ENCODE data around the gene MIX23. TPM values are rescaled to one million over a fixed set of nuclear protein-coding genes. Genes with fewer than 3 reads are reported as not detected.

The MIX23 gene
- total and polyA plus RNA-seq, 10 of the 15 experiments (the other 5 are each of a cell fraction or from before 2014, with no cell fraction given): 30.0 to 176 (median 62.4) TPM

DNA sequence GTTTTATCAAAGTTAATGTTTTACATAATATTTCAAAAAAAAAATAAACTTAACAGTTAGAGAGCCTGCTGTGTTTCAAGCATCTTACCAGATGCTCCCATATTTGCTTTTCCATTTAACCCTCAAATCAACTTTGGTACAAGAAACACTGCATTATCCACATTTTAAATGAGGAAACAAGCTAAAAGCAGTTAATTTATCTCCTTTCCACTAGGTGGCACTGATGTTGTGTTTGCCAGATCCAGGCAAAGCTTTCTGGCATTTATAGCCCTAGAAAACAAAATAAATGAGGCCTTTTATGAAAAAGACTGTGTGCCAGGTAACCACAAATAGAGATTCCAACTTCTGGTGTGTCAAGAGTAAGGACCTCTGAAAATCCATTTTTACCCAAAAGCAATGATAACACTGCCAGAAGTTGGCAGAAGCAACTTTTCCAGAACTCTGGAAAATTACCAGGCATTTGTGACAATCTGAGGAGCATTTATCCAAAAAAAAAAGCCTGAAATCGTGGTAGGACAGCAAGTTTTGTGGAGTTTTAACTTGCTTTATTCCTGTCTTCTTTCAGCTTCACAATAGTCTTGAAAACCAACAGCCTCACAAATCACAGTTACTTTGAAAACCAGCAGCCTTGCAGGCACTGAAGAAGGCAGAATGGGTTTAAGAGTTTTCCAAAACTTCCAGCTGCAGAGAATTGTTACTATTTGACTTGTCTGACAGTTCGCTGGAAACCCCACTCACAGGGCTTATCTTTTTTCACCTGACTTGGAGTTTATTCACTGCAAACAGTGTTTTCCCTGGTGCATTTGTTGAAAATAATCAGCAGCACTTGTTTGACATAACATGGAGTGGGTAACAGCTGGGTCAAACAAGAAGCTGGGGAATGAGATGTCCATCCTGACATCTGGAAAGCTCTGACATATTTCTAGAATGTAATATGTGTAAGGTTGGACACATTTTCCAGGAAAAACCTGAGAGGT lies 10.1 kb upstream of the MIX23 start (continued):
- TF ChIP-seq SRF (IDR thresholded peaks at IDR 0.05; ENCODE audit: low read depth in 2 of 2, low read length in 2 of 2) (no peak), RCOR1 (conservative IDR thresholded peaks at IDR 0.05; ENCODE audit: low read depth, low read length) (no peak), BRCA1 (IDR thresholded peaks at IDR 0.05; ENCODE audit: low read depth, low read length) (no peak), IKZF2 (IDR thresholded peaks at IDR 0.05) (peak; percentile 34 to 65; a peak in 2 of 4 replicates), ZNF24 (IDR thresholded peaks at IDR 0.05) (0 out of 2 replicates have a peak, but pooled peaks have one; percentile 35), HDGF (IDR thresholded peaks at IDR 0.05) (no peak), DPF2 (IDR thresholded peaks at IDR 0.05) (no peak), ZSCAN29 (IDR thresholded peaks at IDR 0.05) (no peak), JUNB (IDR thresholded peaks at IDR 0.05) (no peak), CBX3 (IDR thresholded peaks at IDR 0.05; ENCODE audit: borderline replicate concordance, low read depth) (no peak), KDM1A (IDR thresholded peaks at IDR 0.05; ENCODE audit: borderline replicate concordance) (no peak), RAD51 (IDR thresholded peaks at IDR 0.05) (no peak), SMC3 (IDR thresholded peaks at IDR 0.05; ENCODE audit: borderline replicate concordance, low read length) (peak; percentile 43; the same call in 1 of the 2 replicates), BCLAF1 (IDR thresholded peaks at IDR 0.05) (no peak), CHD2 (IDR thresholded peaks at IDR 0.05; ENCODE audit: borderline replicate concordance, low read depth, low read length) (no peak), MEF2B (IDR thresholded peaks at IDR 0.05; ENCODE audit: partially characterized antibody, poor library complexity, severe bottlenecking) (no peak)

Data from GM12878 (cell line).